Urinary bladder (tissue), 4 donors: ENCODE results near the gene FNBP1. TPM values are rescaled to one million over a fixed set of nuclear protein-coding genes. Genes with fewer than 3 reads are reported as not detected.
"Not testable (repeated sequence)": the region's sequence is repeated elsewhere in the genome, so short reads cannot be mapped to it uniquely, and the experiment has no call there.

Experiments used
- DNase-seq: peaks from one replicate; pipeline ENCODE4 v3.0.0-alpha.2; 2015; ENCODE audit errors: extremely low spot score
- H3K27ac ChIP-seq: one replicate; pipeline ENCODE4 v1.5.1; 2013; ENCODE audit warnings: low read depth, mild to moderate bottlenecking, moderate library complexity
- H3K36me3 ChIP-seq: one replicate; pipeline ENCODE4 v1.6.1; 2013; ENCODE audit warnings: mild to moderate bottlenecking, moderate library complexity; ENCODE audit not compliant: insufficient read depth
- H3K4me1 ChIP-seq: one replicate; pipeline ENCODE4 v1.6.1; 2013; ENCODE audit warnings: mild to moderate bottlenecking, moderate library complexity; ENCODE audit not compliant: insufficient read depth
- H3K4me3 ChIP-seq: one replicate; pipeline ENCODE4 v1.5.1; 2013; ENCODE audit warnings: low read depth, low read length
- WGBS: extraction: QIAGEN DNeasy Blood & Tissue Kit; methylation state at CpG from one replicate; pipeline ENCODE4 v1.1.7; 2013; 5-methylcytosine and 5-hydroxymethylcytosine counted together
- polyA plus RNA-seq: library from polyadenylated mRNA; stranded (reverse); fragments of 200-250 nt; gene quantifications from one replicate; pipeline ENCODE4 v1.2.3, GENCODE V29; 2013
- total RNA-seq: library from RNA; depleted of rRNA; stranded (reverse); fragments of >200 nt; gene quantifications from one replicate; pipeline ENCODE4 v1.2.3, GENCODE V29; 2014
- donor health status: healthy with polysubstance abuse.
- donor health status: healthy.

FNBP1 gene
- total and polyA plus RNA-seq, 2 donors: 107 to 121 TPM

- 69% methylated on average over 9 of the region's 9 CpGs for WGBS
- H3K36me3 ChIP-seq: no peaks in the 10 kb centered on the region
- no peak for DNase-seq
- no peak overlapping the region for H3K27ac ChIP-seq
- H3K4me3 ChIP-seq: no peak overlapping the region
- H3K4me1 ChIP-seq: no peaks in the 10 kb centered on the region
Measured at GRCh38 chr9:129988607-129989361, 54.2 kb downstream of the FNBP1 start.

- H3K36me3 ChIP-seq: no peaks in the 10 kb centered on the region
- DNase-seq: no peak
- no peak overlapping the region for H3K4me3 ChIP-seq
- WGBS: 82% methylated on average over 1 of the region's 1 CpG
- H3K27ac ChIP-seq: no peak overlapping the region
- H3K4me1 ChIP-seq: no peaks in the 10 kb centered on the region
Measured at GRCh38 chr9:129987941-129988340, 55.0 kb downstream of the FNBP1 start.

GRCh38 chr9:129987047-129987446 lies 55.9 kb downstream of the FNBP1 start:
- DNase-seq: no peak
- WGBS: 70% methylated on average over 8 of the region's 8 CpGs
- H3K4me3 ChIP-seq: no peak overlapping the region
- no peak overlapping the region for H3K27ac ChIP-seq
- no peaks in the 10 kb centered on the region for H3K4me1 ChIP-seq
- no peaks in the 10 kb centered on the region for H3K36me3 ChIP-seq

- H3K27ac ChIP-seq, H3K36me3 ChIP-seq, H3K4me3 ChIP-seq, DNase-seq, H3K4me1 ChIP-seq: not testable (repeated sequence)
- 84% methylated on average over 9 of the region's 9 CpGs for WGBS
Measured at GRCh38 chr9:129984589-129984988, 58.4 kb downstream of the FNBP1 start.

GRCh38 chr9:129983891-129984290 lies 59.1 kb downstream of the FNBP1 start:
- H3K27ac ChIP-seq: no peak overlapping the region
- no peaks in the 10 kb centered on the region for H3K36me3 ChIP-seq
- no peak for DNase-seq
- H3K4me1 ChIP-seq: no peaks in the 10 kb centered on the region
- 39% methylated on average over 2 of the region's 2 CpGs for WGBS
- H3K4me3 ChIP-seq: no peak overlapping the region

GRCh38 chr9:129981180-129981907 lies 61.6 kb downstream of the FNBP1 start:
- H3K4me1 ChIP-seq: no peaks in the 10 kb centered on the region
- no peak for DNase-seq
- peaks cover 3% of the 10 kb centered on the region for H3K36me3 ChIP-seq
- H3K27ac ChIP-seq: no peak overlapping the region
- no peak overlapping the region for H3K4me3 ChIP-seq
- 85% methylated on average over 15 of the region's 15 CpGs for WGBS

- H3K36me3 ChIP-seq, DNase-seq, H3K27ac ChIP-seq, H3K4me3 ChIP-seq, H3K4me1 ChIP-seq: not testable (repeated sequence)
- WGBS: 92% methylated on average over 9 of the region's 9 CpGs
Measured at GRCh38 chr9:129980224-129980623, 62.8 kb downstream of the FNBP1 start.

- no peak for DNase-seq
- WGBS: 83% methylated on average over 8 of the region's 8 CpGs
- peaks cover 3% of the 10 kb centered on the region for H3K36me3 ChIP-seq
- no peak overlapping the region for H3K27ac ChIP-seq
- no peak overlapping the region for H3K4me3 ChIP-seq
- no peaks in the 10 kb centered on the region for H3K4me1 ChIP-seq
Measured at GRCh38 chr9:129979071-129979745, 63.8 kb downstream of the FNBP1 start.

GRCh38 chr9:129972816-129973215 lies 70.2 kb downstream of the FNBP1 start:
- no peak for DNase-seq
- no peak overlapping the region for H3K27ac ChIP-seq
- 89% methylated on average over 4 of the region's 4 CpGs for WGBS
- no peak overlapping the region for H3K4me3 ChIP-seq
- H3K4me1 ChIP-seq: no peaks in the 10 kb centered on the region
- no peaks in the 10 kb centered on the region for H3K36me3 ChIP-seq

- WGBS: 12% methylated on average over 4 of the region's 4 CpGs
- DNase-seq: peak; percentile 51
Measured at GRCh38 chr9:129968690-129969485, 74.1 kb downstream of the FNBP1 start.

GRCh38 chr9:129964901-129965734 lies 77.9 kb downstream of the FNBP1 start:
- DNase-seq: no peak
- peak overlapping the region; percentile 40 for H3K27ac ChIP-seq
- WGBS: 49% methylated on average over 21 of the region's 21 CpGs
- no peak overlapping the region for H3K4me3 ChIP-seq
- H3K36me3 ChIP-seq: no peaks in the 10 kb centered on the region
- H3K4me1 ChIP-seq: no peaks in the 10 kb centered on the region

More at GRCh38 chr9:129968690-129969485, 74.1 kb downstream of the FNBP1 start:
- no peak overlapping the region for H3K4me3 ChIP-seq
- no peaks in the 10 kb centered on the region for H3K36me3 ChIP-seq
- H3K27ac ChIP-seq: no peak overlapping the region
- H3K4me1 ChIP-seq: no peaks in the 10 kb centered on the region

GRCh38 chr9:129962889-129963703 lies 79.9 kb downstream of the FNBP1 start:
- 19% methylated on average over 14 of the region's 14 CpGs for WGBS
- H3K4me1 ChIP-seq: no peaks in the 10 kb centered on the region

More at GRCh38 chr9:129962889-129963703, 79.9 kb downstream of the FNBP1 start:
- no peak for DNase-seq
- peak overlapping the region; percentile 48 for H3K4me3 ChIP-seq
- H3K36me3 ChIP-seq: no peaks in the 10 kb centered on the region
- peak overlapping the region; percentile 80 for H3K27ac ChIP-seq
